ENCODE data around the gene COA1. TPM values are rescaled to one million over a fixed set of nuclear protein-coding genes. Genes with fewer than 3 reads are reported as not detected.
A peak's percentile ranks its signal among the peaks of the same experiment; 100 is the strongest.
"Not testable (repeated sequence)": the region's sequence is repeated elsewhere in the genome, so short reads cannot be mapped to it uniquely, and the experiment has no call there.

The COA1 gene
- total RNA-seq, 1 donor from 2014 or later, result 41.2 TPM

DNA sequence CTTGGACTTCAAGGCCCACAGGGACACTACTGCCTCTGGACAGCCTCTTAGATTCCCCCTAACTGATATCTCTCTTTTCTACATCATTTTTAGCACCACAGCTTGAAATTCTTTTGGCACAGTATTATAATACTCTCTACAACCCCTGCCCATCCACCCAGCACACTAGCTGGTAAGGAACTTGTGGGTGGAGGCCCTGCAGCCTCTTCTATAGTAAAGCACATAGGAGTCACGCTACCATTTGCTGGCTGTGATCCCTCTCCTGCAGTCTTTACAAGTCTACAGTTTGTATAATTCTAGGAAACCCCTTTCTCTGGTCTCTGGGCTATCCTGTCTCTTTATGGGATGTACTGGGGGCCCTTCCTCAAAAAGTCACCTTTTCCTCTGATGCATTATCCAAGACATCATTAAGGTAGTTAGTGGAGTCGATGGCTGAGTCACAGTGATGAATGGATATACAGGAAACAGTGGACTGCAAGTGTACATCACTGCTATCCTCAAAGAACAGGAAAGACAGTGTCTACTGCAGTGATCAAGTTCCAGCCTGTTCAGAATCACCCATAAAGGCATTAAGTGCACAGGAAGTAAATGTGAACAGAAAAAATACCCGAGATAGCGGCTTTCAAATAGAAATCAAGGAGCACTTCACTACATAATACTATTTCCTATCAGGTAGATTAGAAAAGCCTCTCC, 92.1 kb downstream of the COA1 start:
- FAIRE-seq, result no peak
- no peak for DNase-seq (ENCODE audit: low spot score in 2 of 2)

DNA sequence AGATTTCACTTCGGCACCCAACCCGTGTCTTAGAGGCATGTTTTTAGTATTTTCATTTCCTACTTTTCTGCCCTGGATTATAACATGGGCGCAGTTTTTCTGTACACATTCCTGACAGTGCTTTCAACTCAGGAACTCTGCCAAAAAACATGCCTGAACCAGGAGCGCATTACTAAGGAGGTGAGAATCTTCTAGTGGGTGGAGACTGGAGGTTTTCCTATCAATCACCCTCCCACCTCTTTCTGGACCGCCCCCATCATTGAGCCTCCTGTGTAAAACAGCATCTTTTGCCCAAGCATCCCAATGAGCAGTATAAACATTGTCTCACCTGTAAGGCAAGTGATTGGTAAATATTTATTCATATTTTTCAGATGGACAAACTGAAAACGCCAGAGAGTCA, 93.2 kb downstream of the COA1 start:
- DNase-seq (ENCODE audit: low spot score in 2 of 2) (no peak), FAIRE-seq (no peak)

DNA sequence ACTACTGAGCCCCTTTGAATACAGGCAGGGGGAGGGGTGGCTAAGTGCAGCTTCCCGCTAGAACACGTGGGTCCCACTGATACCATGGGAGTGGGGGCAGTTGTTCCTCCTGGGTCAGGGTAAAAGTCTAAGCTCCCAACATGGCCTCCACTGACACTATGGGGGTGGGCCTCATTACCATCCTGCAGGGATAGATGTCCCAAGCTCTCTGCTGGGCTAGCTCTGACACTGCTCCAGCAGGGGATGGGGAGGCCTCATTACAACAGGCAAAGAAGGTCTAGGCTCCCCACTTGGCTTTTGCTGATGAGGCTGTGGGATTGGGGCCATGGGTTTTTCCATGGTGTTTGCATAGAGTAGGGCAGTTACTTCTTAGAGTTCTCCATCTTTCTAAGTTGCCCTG, 94.9 kb downstream of the COA1 start:
- no peak for DNase-seq (ENCODE audit: low spot score in 2 of 2)
- no peak for FAIRE-seq

DNA sequence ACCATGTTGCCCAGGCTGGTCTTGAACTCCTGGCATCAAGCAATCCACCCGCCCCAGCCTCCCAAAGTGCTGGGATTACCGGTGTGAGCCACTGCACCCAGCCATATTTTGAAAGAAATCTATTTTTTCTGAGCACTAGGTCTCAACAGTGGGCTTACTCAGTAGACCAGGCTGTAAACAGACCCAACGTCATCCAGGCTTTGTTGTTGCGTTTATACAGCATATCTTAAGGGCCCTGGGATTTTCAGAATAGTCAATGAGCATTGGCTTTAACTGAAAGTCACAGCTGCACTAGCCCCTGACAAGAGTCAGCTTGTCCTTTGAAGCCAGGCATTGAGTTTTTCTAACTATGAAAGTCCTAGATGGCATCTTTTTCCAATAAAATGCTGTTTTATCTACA, 96.6 kb downstream of the COA1 start:
- FAIRE-seq (no peak), DNase-seq (ENCODE audit: low spot score in 2 of 2) (no peak)

DNA sequence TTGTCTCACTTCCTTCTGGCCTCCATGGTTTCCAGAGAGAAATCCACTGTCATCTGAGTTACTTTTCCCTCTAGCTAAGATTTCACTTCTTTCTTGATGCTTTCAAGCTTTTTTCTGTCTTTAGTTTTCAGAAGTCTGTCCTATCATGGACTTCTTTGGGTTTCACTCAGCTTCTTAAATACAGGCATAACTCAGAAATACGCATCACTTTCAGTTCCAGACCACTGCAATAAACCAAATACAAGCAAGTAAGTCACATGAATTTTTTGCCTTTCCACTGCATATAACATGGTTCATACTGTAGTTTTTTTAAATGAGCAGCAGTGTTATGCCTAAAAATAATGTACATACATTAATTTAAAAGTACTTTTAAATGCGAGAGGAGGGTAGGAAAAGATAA, 97.8 kb downstream of the COA1 start:
- DNase-seq (ENCODE audit: low spot score in 2 of 2), result no peak
- FAIRE-seq, result no peak

DNA sequence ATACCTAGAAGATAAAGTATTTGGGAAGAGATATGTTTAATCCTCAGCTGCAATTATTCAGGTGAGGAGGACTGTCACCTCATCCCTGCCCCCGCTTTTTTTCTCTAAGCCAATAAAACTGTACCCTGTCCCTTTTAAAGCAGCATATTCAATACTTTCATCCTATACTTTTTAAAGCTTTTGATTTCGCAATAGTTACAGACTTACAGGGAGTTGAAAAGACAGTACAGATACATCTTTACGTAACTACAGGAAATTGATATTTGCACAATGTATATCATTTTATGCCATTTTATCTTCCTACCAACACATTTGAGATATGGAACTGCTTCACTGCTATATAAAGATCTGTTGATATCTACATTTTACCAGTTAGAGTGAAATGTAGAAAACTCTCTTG, 98.8 kb downstream of the COA1 start:
- DNase-seq (ENCODE audit: low spot score in 2 of 2) (no peak), FAIRE-seq (no peak)

DNA sequence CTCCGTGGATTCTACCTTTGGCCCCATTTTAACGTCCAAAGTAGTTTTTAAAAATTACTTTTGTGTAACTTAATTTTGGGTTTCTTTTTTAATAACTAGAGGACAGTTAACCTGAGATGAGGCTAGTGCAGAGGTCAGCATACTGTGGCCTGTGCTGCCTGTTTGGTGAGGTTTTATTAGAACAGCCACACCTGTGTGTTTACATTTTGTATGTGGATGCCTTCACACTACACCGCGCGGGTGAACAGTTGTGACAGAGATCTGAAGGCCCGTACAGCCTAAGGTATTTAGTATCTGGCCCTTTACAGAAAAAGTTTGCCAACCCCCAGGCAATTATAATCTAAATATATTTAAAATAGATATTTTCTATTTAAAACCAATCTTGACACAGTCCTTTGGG, 99.5 kb downstream of the COA1 start:
- DNase-seq (ENCODE audit: low spot score in 2 of 2) (no peak), FAIRE-seq (no peak)

DNA sequence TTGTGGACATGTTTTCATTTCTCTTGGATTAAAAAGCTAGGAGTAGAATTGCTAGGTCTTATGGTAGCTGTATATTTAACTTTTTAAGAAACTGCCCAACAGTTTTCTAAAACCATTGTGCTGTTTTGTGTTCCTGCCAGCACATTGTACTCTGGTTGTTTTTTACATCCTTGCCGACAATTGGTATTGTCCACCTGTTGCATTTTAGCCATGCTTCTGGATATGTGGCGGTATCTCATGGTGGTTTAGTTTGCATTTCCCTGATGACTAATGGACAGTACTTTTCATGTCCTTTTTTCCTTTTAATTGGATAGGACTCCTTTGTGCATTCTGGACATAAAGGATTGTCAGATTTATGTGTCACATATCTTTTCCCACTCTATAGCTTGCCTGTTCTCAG, 100.9 kb downstream of the COA1 start:
- FAIRE-seq, result no peak
- no peak for DNase-seq (ENCODE audit: low spot score in 2 of 2)

DNA sequence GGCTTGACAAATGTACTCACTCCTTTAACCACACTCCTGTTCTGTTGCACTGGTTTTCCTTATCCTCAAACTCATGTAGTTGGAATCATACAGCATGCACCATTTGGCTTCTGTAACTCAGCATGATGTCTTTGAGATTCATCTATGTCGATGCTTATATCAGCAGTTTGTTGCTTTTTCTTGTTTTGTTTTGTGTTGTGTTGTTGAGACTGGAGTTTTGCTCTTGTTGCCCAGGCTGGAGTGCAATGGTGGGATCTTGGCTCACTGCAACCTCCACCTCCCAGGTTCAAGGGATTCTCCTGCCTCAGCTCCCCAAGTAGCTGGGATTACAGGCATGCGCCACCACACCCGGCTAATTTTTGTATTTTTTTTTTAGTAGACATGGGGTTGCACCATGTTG, 101.5 kb downstream of the COA1 start:
- DNase-seq (ENCODE audit: low spot score in 2 of 2); FAIRE-seq: not testable (repeated sequence)

DNA sequence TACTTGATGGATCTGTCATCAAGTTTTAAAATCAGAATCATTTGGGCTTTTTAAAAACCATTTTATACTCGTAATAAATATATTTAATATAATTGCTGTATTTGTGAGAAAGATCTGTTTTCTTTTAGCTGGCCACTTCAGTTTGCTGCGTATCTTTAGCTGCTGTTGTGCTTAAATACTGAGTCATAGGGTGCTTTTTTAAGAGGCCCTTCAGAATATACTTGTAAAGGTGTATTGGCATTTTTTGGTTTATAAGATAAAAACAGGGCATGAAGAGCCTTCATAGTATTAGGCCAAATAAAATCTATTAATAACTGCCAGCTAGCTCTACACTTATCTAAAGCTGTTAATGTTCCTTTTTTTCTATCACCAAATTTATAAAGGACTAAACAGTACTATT, 102.6 kb downstream of the COA1 start:
- DNase-seq (ENCODE audit: low spot score in 2 of 2) (no peak), FAIRE-seq (no peak)

DNA sequence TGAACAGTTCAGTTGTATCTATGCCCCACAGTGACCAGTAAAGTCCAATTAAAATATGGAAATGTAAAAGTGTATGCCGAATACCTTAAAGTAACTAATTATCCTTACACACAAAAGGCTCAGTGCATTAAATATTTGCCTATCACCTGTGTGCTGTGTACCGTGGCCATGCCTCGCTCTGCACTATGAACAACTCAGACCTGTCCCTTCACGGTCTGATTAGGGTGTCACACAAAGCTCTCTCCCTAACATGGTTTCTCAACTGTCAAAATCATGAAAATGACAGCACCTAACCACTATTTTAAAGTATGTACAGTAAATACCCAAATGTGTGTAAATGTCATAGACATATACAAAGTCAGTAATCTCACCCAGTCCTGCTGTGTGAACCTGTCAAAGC, 103.3 kb downstream of the COA1 start:
- DNase-seq (ENCODE audit: low spot score in 2 of 2), result no peak
- FAIRE-seq, result no peak

DNA sequence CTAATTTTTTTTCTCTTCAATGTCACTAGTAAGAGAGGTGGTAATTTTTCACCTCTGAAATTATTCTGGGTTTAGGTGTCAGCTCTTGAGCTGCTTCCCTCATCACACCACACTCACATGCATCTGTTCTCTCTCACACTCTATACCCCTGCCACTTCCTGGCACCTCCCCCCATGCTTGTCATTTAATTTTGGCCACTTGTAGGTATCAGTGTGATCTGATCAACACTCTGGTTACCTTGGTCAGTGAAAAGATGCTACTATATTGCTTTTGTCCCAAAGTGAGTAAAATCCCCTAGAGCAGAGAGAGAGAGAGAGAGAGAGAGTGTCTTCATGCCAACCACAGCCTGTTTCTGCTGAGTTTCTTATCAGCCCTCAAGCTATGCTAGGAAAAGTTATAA, 103.9 kb downstream of the COA1 start:
- FAIRE-seq (no peak), DNase-seq (ENCODE audit: low spot score in 2 of 2) (no peak)

DNA sequence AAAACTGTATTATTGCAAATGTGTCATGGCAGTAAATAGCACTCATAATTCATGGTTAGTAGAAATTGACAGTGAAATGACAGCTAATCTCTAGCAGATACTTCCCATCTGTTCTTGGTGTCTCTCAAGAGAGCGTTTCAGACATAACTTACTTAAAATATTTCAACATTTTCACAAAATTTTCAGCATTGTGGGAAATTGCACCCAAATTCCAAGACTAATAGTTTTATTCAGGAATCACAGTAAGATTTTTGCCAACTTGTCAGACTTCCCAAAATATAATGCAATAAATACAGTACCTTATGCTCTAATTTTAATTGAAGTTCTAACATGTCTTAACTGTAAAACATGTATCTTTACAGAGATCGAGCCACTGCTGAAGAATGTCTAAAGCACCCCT, 105.2 kb downstream of the COA1 start:
- DNase-seq (ENCODE audit: low spot score in 2 of 2) (no peak), FAIRE-seq (no peak)

DNA sequence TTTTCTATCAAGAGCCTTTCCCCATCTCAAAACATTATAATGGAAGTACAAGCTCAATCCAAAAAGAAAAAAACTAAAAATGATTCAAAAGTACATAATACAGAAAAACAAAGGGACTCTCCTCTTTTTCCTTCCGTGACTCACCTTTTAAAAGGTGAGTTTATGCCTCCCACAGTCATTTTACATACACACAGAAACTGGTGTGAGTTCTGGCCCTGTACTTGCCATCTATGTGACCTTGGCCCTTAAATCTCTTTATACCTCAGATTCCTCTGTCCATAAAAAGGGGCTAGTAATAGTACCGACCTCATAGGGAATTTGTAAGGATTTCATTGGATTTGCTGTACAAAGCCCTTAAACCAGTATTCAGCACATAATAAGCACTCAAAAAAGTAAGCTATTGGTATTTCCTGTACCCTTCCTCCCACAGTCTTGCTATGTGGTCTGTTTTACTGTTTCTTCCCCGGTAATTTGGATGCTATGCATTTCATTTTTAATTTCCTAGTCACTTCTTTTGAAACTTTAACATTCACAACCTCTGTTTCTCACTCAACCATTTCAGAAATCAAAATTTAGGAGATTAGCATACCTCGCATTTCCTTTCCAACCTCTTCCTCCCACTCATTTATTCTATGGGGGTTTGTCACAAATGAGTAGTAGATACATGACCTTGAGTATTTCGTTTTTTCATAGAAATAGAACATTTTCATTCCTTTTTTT, 107.4 kb downstream of the COA1 start:
- DNase-seq (ENCODE audit: low spot score in 2 of 2), result no peak
- FAIRE-seq, result no peak

DNA sequence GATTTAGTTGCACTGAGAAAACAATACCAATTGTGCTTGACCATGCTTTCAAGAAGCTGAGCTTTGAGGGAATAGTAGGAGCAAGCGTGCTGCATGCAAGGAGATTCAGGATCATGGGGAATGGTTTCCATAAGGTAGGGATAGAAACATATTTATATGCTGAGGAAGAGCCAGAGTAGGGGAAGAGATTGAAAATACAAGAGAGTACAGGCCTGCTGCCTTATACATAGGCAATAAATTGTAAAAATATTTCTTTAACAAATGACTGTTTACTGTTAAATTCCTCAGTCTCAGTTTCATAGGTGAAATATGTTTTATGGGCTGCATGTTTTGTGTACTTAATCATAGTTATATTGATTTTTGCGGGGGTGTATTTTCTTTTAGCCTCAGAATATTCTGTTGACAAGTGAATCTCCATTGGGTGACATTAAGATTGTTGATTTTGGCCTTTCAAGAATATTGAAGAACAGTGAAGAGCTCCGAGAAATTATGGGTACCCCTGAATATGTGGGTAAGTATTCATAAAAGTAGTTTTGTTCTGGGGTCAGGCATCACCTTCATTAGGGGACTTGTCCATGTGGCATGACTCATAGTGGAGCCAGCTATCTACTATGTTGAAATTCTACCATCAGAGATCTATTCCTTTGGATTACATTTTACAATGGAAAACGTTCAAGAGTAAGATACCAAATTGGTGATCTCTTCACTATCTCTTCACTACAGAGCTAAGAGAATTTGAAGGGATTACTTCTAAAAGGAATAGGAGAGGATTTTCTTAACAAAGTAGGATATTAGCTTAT, 109.9 kb downstream of the COA1 start:
- FAIRE-seq, result no peak
- no peak for DNase-seq (ENCODE audit: low spot score in 2 of 2)

DNA sequence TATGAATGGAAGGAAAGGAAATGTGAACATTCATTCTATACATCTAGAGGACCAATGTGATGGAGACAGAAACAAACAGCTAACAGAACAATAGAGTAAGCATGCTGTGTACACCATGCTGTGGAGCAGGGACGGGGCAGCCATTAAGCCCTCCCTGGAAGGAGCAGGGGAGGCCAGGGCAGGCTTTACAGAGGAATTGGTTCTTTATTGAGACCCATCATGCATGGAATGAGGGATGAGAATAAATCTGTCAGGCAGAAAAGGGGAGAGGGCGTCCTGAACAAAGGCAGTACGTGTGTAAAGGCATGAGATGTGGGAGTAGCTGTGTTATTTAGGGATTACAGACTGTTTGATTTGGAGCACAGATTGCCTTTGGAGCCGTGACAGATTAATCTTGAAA, 111.2 kb downstream of the COA1 start:
- DNase-seq (ENCODE audit: low spot score in 2 of 2) (no peak), FAIRE-seq (no peak)

DNA sequence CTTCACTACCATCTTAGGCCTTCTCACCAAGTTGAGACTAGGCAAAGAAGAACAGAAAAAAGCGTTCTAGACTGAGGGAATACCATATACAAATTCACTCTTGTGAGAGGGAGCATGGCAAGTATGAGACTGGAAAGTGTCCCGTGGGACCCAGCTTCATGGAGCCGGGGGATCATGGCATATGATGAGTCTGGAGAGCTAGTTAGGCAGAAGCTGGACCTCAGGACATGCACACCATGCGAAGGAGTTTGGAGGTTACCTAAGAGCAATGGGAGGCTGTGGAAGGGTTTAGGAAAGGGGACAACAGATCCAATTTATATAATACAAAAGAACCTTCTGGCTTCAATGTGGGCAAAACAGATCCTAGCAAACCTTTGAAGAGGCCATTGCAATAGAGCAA, 112.3 kb downstream of the COA1 start:
- FAIRE-seq (no peak), DNase-seq (ENCODE audit: low spot score in 2 of 2) (no peak)

DNA sequence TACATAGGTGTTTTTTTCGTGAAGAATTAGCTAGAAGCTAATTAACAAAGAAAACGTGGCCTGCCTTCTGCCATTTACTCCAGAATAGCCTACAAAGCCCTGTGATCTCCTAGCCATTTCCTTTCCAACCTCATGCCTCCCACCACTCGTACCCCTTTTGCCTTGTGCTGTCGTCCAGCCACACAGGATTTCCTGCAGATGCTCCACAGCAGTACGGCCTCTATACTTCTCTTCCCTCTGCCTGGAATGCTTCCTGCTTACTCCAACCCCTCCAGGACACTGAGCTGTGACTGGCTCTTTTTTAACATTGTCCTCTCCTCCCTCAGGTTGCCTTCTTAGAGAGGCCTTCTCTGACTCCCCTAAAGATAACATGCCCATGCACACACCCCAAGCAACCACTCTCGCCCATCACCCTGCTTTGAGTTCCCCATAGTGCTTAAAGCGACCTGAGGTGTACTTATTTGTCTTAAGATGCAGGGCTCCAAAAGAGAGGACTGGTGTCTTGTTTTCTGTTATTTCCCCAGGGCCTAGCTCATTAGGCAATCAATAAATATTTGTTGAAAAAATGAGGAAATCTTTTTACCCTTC, 113.7 kb downstream of the COA1 start:
- FAIRE-seq (no peak), DNase-seq (ENCODE audit: low spot score in 2 of 2) (no peak)

DNA sequence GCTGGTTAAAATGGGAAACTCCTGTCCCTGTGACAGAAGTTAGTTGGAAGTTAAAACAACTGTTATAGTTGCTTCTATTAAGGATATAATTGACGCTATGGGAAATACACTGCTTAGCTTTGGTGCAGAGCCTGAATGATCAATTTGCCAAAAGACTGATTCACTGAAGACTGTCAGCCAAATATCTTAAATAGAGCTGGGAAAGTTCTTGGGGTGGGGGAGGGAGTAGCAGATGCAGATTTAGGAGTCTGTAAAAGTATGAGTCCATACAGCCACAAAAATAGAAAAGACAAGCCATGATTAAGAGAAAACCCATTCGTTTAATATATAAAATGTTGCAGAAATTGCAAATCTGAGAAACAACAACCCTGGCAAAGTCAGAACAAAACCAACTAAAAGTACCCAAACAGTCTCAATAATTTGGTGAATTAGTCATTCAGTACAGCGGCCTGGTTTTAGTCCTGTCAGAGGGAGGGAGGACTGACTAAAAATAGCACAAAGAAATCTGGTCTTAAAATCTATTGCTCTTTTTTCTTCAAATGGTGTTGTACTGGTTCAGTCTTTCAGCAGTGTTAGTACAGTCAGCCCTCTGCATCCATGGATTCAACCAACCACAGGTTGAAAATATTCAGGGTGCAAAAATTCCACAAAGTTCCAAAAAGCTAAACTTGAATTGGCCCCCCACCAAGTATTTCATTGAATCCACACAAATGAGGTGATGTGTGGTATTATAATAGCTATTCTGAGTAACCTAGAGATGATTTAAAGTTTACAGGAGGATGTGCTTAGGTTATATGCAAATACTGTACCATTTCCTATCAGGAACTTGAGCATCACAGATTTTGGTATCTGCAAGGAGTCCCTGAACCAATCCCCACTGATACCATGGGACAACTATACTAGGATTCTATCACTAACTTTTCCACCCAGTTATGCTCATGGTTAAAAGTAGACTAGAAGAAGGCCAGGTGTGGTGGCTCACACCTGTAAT, 116.4 kb downstream of the COA1 start:
- DNase-seq (ENCODE audit: low spot score in 2 of 2) (peak in 1 of 2 donors; percentile 29), FAIRE-seq (no peak)

DNA sequence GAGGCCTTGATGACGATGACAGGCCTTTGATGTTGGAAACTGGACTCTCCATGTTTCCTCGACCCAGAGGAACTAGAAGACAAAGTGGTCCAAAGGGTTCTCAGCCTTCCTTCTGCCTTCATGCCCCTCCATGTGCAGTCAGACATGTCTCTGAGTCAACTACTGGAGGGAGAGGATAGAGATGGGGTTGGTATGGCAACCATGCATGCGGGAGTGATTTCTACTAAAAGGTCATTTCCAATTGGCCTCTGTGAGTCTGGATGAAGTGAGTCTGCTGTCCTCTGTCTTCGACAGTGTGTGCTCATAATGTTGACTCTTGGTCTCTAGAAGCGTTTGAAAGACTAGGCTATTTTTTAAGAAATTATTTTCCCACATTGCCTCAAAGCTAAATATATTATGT, 117.2 kb downstream of the COA1 start:
- DNase-seq (ENCODE audit: low spot score in 2 of 2) (no peak), FAIRE-seq (no peak)
